HCT116 (cell line): Measurements from ENCODE around the gene ZBED2. TPM values are rescaled to one million over a fixed set of nuclear protein-coding genes. Genes with fewer than 3 reads are reported as not detected.
A peak's percentile ranks its signal among the peaks of the same experiment; 100 is the strongest.

ENCODE experiments used
- ATAC-seq: fragments of 200-7000 bp; cut with Tn5 transposase; 2 replicates; pipeline ENCODE4 v1.9.1; 2020; ENCODE audit warnings: mild to moderate bottlenecking, moderate library complexity
- BruUV-seq: library from RNA; stranded (reverse); fragments of 400-500 nt; replicated peaks from 2 replicates; lab custom pipeline; 2021; lab: Mats Ljungman, UMichigan
- CTCF ChIA-PET: fragments of 300-600 bp; sonication (Branson Sonifier 250); formaldehyde crosslinking; loops from one replicate; lab custom pipeline; 2021; ENCODE audit warnings: antibody characterized with exemption; lab: Charles Lee
- POLR2A ChIA-PET: fragments of 300-600, 350-600 bp; sonication (Branson Sonifier 250); formaldehyde crosslinking; loops from one replicate; lab custom pipeline; 2021; ENCODE audit warnings: antibody characterized with exemption; lab: Charles Lee
- RAD21 ChIA-PET, 2 experiments: fragments of 300-600 bp; sonication (Branson Sonifier 250); formaldehyde crosslinking; loops; one replicate each; lab custom pipeline; 2023; ENCODE audit warnings: low total read pairs in 2 of 2; ENCODE audit not compliant: uncharacterized antibody in 2 of 2, unreplicated experiment in 2 of 2, low non-redundant PET in 1 of 2; lab: Charles Lee
- DNase-seq: peaks from one replicate; pipeline ENCODE4 v3.0.0-alpha.2; 2010; ENCODE audit warnings: low read depth, low spot score
- H2AFZ ChIP-seq: fragments of 200-600 bp; shearing (Covaris generic), sonication (generic); 2 replicates; pipeline ENCODE4 v1.6.1; 2017; ENCODE audit warnings: low read depth, mixed run types, mixed read lengths, antibody characterized with exemption, low read length; ENCODE audit not compliant: poor library complexity, severe bottlenecking
- H3K27ac ChIP-seq: 2 replicates; pipeline ENCODE4 v1.5.1; 2012; ENCODE audit warnings: low read depth, low read length
- H3K27me3 ChIP-seq: fragments of 200-600 bp; sonication (generic); 2 replicates; pipeline ENCODE4 v1.6.1; 2016; ENCODE audit warnings: mixed run types, low read length, mixed read lengths; ENCODE audit not compliant: insufficient read depth
- H3K36me3 ChIP-seq, 2 experiments: fragments of 200-500 bp in 1 of 2; fragments of 200-600 bp in 1 of 2; sonication (Bioruptor generic) in 1 of 2; sonication (generic) in 1 of 2; 2 replicates each; pipeline versions ENCODE4 v1.5.1 to v1.6.1; 2014 to 2016; ENCODE audit warnings: low read length in 2 of 2, inconsistent platforms in 1 of 2, mixed read lengths in 1 of 2, mixed run types in 1 of 2; ENCODE audit not compliant: insufficient read depth in 2 of 2, control insufficient read depth in 1 of 2
- H3K4me1 ChIP-seq, 2 experiments: fragments of 200-600 bp in 1 of 2; sonication (generic) in 1 of 2; 2 replicates each; pipeline versions ENCODE4 v1.5.1 to v1.6.1; 2012 to 2017; ENCODE audit warnings: low read length in 2 of 2, inconsistent platforms in 1 of 2, mild to moderate bottlenecking in 1 of 2, mixed read lengths in 1 of 2, mixed run types in 1 of 2, moderate library complexity in 1 of 2; ENCODE audit not compliant: insufficient read depth in 2 of 2, control insufficient read depth in 1 of 2
- H3K4me2 ChIP-seq: fragments of 200-600 bp; sonication (generic); 2 replicates; pipeline ENCODE4 v1.6.1; 2017; ENCODE audit warnings: mixed run types, low read length, mixed read lengths
- H3K4me3 ChIP-seq, 2 experiments: fragments of 200-600 bp in 1 of 2; sonication (generic) in 1 of 2; replicated peaks in 1 of 2; 2 replicates each; pipeline ENCODE4 v1.5.1; 2011 to 2016; ENCODE audit warnings: low read length in 2 of 2, control low read depth in 1 of 2, low read depth in 1 of 2, mild to moderate bottlenecking in 1 of 2, mixed read lengths in 1 of 2, mixed run types in 1 of 2
- H3K79me2 ChIP-seq: fragments of 200-600 bp; sonication (generic); 2 replicates; pipeline ENCODE4 v1.6.1; 2017; ENCODE audit warnings: mild to moderate bottlenecking, mixed run types, low read length, moderate library complexity, mixed read lengths; ENCODE audit not compliant: insufficient read depth
- H3K9ac ChIP-seq: fragments of 200-600 bp; sonication (generic); 2 replicates; pipeline ENCODE4 v1.6.1; 2016; ENCODE audit warnings: low read length, mixed read lengths
- H3K9me2 ChIP-seq: fragments of 200-600 bp; sonication (generic), shearing (Covaris generic); 2 replicates; pipeline ENCODE4 v1.6.1; 2017; ENCODE audit warnings: mixed run types, mild to moderate bottlenecking, moderate library complexity; ENCODE audit not compliant: insufficient read depth
- H3K9me3 ChIP-seq, 2 experiments: fragments of 200-500 bp in 1 of 2; fragments of 200-600 bp in 1 of 2; sonication (Bioruptor generic) in 1 of 2; sonication (generic) in 1 of 2; 2 replicates each; pipeline ENCODE4 v1.6.1; 2014 to 2017; ENCODE audit warnings: low read length in 2 of 2, mixed read lengths in 2 of 2, inconsistent platforms in 1 of 2, low read depth in 1 of 2, mild to moderate bottlenecking in 1 of 2, mixed run types in 1 of 2, moderate library complexity in 1 of 2; ENCODE audit not compliant: control insufficient read depth in 1 of 2, insufficient read depth in 1 of 2
- H4K20me1 ChIP-seq: fragments of 200-600 bp; sonication (generic), shearing (Covaris generic); 2 replicates; pipeline ENCODE4 v1.6.1; 2017; ENCODE audit warnings: mixed run types, mild to moderate bottlenecking, moderate library complexity; ENCODE audit not compliant: insufficient read depth
- CBX3 ChIP-seq: IDR thresholded peaks from 2 replicates; pipeline ENCODE4 v1.6.1; 2012; ENCODE audit warnings: low read depth
- CEBPB ChIP-seq: IDR thresholded peaks from 2 replicates; pipeline ENCODE4 v1.6.1; 2012; ENCODE audit warnings: low read depth
- ELF1 ChIP-seq: IDR thresholded peaks from 2 replicates; pipeline ENCODE4 v1.6.1; 2012; ENCODE audit warnings: low read depth, borderline replicate concordance
- EZH2 ChIP-seq: fragments of 200-600 bp; sonication (generic); IDR thresholded peaks from 2 replicates; pipeline ENCODE4 v1.6.1; 2017; ENCODE audit warnings: antibody characterized with exemption, mixed run types
- EZH2phosphoT487 ChIP-seq: fragments of 200-600 bp; IDR thresholded peaks from 2 replicates; pipeline ENCODE4 v1.6.1; 2018; ENCODE audit warnings: antibody characterized with exemption, borderline replicate concordance
- FOSL1 ChIP-seq: IDR thresholded peaks from 2 replicates; pipeline ENCODE4 v1.6.1; 2012; ENCODE audit warnings: low read depth
- JUND ChIP-seq: IDR thresholded peaks from 2 replicates; pipeline ENCODE4 v1.6.1; 2012
- RAD21 ChIP-seq: IDR thresholded peaks from 2 replicates; pipeline ENCODE4 v1.6.1; 2012; ENCODE audit warnings: low read depth, mild to moderate bottlenecking
- SIN3A ChIP-seq: IDR thresholded peaks from 2 replicates; pipeline ENCODE4 v1.6.1; 2012; ENCODE audit warnings: low read depth
- SP1 ChIP-seq: IDR thresholded peaks from 2 replicates; pipeline ENCODE4 v1.6.1; 2012; ENCODE audit warnings: low read depth
- TCF7L2 ChIP-seq: IDR thresholded peaks from 2 replicates; pipeline ENCODE4 v1.7.0; 2011; ENCODE audit warnings: borderline replicate concordance, inconsistent platforms; ENCODE audit not compliant: insufficient read depth, insufficient read length; ENCODE audit errors: extremely low read depth
- YY1 ChIP-seq: IDR thresholded peaks from 2 replicates; pipeline ENCODE4 v1.6.1; 2011; ENCODE audit warnings: low read length, low read depth, moderate library complexity, mild to moderate bottlenecking; ENCODE audit not compliant: insufficient replicate concordance; ENCODE audit errors: extremely low read depth
- ZNF274 ChIP-seq: fragments of 200-500 bp; sonication (Bioruptor generic); IDR thresholded peaks from 2 replicates; pipeline ENCODE4 v1.6.1; 2014; ENCODE audit warnings: mild to moderate bottlenecking, low read depth, low read length, inconsistent platforms
- intact Hi-C: fragments of 100-400 bp; cut with micrococcal nuclease; formaldehyde crosslinking; loops from 2 replicates; pipeline ENCODE4 v1.10.0; 2022
- total RNA-seq: library from RNA; stranded (reverse); gene quantifications from one replicate; pipeline ENCODE4 v1.2.1, GENCODE V29; 2021; ENCODE audit not compliant: unreplicated experiment
- TF ChIP-seq, protein P1 (sequence below): IDR thresholded peaks from 2 replicates; pipeline ENCODE4 v1.6.1; 2012
- TF ChIP-seq, protein P2 (sequence below): IDR thresholded peaks from 2 replicates; pipeline ENCODE4 v1.6.1; 2011; ENCODE audit warnings: mild to moderate bottlenecking, low read length, moderate library complexity; ENCODE audit not compliant: insufficient replicate concordance; ENCODE audit errors: extremely low read depth
- TF ChIP-seq, protein P3 (sequence below), 3 experiments: fragments of 200-600 bp in 1 of 3; sonication (generic) in 1 of 3; IDR thresholded peaks in 2 of 3; conservative IDR thresholded peaks in 1 of 3; 2 replicates each; pipeline ENCODE4 v1.5.1; 2012 to 2017; ENCODE audit warnings: low read depth in 2 of 3, low read length in 2 of 3, antibody characterized with exemption in 1 of 3, borderline replicate concordance in 1 of 3, control low read depth in 1 of 3, mild to moderate bottlenecking in 1 of 3, mixed read lengths in 1 of 3, mixed run types in 1 of 3, moderate library complexity in 1 of 3; ENCODE audit not compliant: insufficient read depth in 1 of 3
- TF ChIP-seq, protein P4 (sequence below): IDR thresholded peaks from 2 replicates; pipeline ENCODE4 v1.6.1; 2012

Gene ZBED2
- total RNA-seq, 1 experiment from 2014 or later: 16.1 TPM

DNA sequence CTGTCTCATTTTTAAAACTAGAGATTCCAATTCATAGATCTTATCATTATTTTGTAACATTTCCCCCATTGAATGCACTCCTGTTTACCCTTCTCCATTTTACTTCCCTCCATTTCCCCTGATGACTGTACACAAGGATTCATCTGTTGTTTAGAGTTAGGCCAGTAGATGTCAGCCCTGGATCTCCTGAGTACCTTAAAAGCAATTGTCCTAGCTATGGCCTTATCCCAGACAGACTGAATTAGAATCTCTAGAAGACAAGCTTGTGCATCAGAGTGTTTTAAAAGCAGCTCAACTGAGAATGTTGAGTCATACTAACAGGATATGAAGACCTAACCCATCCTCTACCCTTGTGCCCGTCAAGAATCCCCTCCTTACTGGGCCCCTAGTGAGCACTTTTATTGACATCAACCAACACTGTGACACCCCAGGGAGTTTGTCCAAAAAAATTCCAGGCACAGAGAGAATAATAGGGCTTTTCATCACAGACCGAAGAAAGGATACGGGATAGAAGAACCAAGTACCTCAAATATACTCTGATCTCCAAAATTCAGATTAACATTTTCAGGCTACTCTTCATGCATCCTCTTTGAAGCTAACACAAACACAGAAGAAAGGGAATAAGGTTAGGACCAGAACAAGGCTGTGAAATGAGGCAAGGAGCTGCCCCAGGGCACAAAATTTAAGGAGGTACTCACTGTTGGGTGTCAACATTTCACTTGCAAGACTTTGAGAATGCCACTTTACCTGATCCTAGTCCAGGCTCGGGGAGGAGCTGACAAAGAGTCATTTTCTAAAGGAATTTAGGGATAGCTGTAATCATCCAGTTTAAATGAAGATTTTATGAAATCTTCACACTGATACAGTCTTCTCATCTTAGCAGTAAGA, 17.1 kb downstream of the ZBED2 start:
- H2AFZ ChIP-seq: peak overlapping the region; percentile 55
- ATAC-seq: peak; percentile 83
- peak; percentile 69 for DNase-seq
- H3K9ac ChIP-seq: peak overlapping the region; percentile 7; the same call in 1 of the 2 replicates
- RAD21 ChIA-PET: interaction anchor here (0.6 to 1.8 kb wide), 8 partner anchors 88 to 416 kb away, joined by 3 to 12 read pairs (median 4); no protein-coding TSS in a partner anchor
- no peaks in the 10 kb centered on the region for H3K9me2 ChIP-seq
- H3K27ac ChIP-seq: peak overlapping the region; percentile 7; the same call in 1 of the 2 replicates
- H3K4me3 ChIP-seq: no peak overlapping the region
- peak overlapping the region; percentile 19; the same call in 1 of the 2 replicates for H3K4me2 ChIP-seq
- POLR2A ChIA-PET: interaction anchor here (0.9 to 1.8 kb wide), 2 partner anchors 113 to 282 kb away, joined by 3 to 4 read pairs; no protein-coding TSS in a partner anchor
- no peaks in the 10 kb centered on the region for H3K36me3 ChIP-seq
- H3K4me1 ChIP-seq: peaks cover 30 to 64% of the 10 kb centered on the region in 2 experiments
- no peaks in the 10 kb centered on the region for H3K79me2 ChIP-seq
- no TSS peak for BruUV-seq
- intact Hi-C loops: loop anchor here (1.0 to 10.0 kb wide), 3 partner anchors 113 to 397 kb away; partner anchors contain the start of gene ABHD10
- no peaks in the 10 kb centered on the region for H3K9me3 ChIP-seq
- H3K27me3 ChIP-seq: no peaks in the 10 kb centered on the region
- CTCF ChIA-PET: interaction anchor here (0.6 to 2.5 kb wide), 18 partner anchors 9 to 534 kb away, joined by 3 to 34 read pairs (median 4); partner anchors contain the start of gene ABHD10
- no peaks in the 10 kb centered on the region for H4K20me1 ChIP-seq
- no peak for TF ChIP-seq ZNF274
- TF ChIP-seq CBX3: no peak
- no peak for TF ChIP-seq JUND
- no peak for TF ChIP-seq EZH2
- TF ChIP-seq RAD21: peak; percentile 92
- TF ChIP-seq, protein P1, sequence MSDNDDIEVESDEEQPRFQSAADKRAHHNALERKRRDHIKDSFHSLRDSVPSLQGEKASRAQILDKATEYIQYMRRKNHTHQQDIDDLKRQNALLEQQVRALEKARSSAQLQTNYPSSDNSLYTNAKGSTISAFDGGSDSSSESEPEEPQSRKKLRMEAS: no peak
- TF ChIP-seq YY1: peak; percentile 41
- 0 out of 2 replicates have a peak, but pooled peaks have one; percentile 21 for TF ChIP-seq CEBPB
- TF ChIP-seq TCF7L2: no peak
- TF ChIP-seq, protein P2, sequence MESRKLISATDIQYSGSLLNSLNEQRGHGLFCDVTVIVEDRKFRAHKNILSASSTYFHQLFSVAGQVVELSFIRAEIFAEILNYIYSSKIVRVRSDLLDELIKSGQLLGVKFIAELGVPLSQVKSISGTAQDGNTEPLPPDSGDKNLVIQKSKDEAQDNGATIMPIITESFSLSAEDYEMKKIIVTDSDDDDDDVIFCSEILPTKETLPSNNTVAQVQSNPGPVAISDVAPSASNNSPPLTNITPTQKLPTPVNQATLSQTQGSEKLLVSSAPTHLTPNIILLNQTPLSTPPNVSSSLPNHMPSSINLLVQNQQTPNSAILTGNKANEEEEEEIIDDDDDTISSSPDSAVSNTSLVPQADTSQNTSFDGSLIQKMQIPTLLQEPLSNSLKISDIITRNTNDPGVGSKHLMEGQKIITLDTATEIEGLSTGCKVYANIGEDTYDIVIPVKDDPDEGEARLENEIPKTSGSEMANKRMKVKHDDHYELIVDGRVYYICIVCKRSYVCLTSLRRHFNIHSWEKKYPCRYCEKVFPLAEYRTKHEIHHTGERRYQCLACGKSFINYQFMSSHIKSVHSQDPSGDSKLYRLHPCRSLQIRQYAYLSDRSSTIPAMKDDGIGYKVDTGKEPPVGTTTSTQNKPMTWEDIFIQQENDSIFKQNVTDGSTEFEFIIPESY: no peak
- TF ChIP-seq, protein P3, sequence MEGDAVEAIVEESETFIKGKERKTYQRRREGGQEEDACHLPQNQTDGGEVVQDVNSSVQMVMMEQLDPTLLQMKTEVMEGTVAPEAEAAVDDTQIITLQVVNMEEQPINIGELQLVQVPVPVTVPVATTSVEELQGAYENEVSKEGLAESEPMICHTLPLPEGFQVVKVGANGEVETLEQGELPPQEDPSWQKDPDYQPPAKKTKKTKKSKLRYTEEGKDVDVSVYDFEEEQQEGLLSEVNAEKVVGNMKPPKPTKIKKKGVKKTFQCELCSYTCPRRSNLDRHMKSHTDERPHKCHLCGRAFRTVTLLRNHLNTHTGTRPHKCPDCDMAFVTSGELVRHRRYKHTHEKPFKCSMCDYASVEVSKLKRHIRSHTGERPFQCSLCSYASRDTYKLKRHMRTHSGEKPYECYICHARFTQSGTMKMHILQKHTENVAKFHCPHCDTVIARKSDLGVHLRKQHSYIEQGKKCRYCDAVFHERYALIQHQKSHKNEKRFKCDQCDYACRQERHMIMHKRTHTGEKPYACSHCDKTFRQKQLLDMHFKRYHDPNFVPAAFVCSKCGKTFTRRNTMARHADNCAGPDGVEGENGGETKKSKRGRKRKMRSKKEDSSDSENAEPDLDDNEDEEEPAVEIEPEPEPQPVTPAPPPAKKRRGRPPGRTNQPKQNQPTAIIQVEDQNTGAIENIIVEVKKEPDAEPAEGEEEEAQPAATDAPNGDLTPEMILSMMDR (IDR thresholded peaks at IDR 0.05 in 2 of 3, conservative IDR thresholded peaks at IDR 0.05 in 1 of 3; ENCODE audit: borderline replicate concordance in 1 of 3, insufficient read depth in 1 of 3, low read depth in 2 of 3, low read length in 2 of 3): peak; percentile 60 to 79 (median 77)
- no peak for TF ChIP-seq FOSL1
- no peak for TF ChIP-seq SIN3A
- TF ChIP-seq, protein P4, sequence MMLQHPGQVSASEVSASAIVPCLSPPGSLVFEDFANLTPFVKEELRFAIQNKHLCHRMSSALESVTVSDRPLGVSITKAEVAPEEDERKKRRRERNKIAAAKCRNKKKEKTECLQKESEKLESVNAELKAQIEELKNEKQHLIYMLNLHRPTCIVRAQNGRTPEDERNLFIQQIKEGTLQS: no peak
- TF ChIP-seq ELF1: no peak
- TF ChIP-seq SP1: no peak
- no peak for TF ChIP-seq EZH2phosphoT487
